Body of pancreas (tissue), 4 donors: ENCODE data around the gene EVX2. TPM values are rescaled to one million over a fixed set of nuclear protein-coding genes. Genes with fewer than 3 reads are reported as not detected.

ENCODE experiments used
- ATAC-seq: fragments of 150-250 bp; one replicate; pipeline ENCODE4 v1.9.1; 2016
- DNase-seq, 4 donors: peaks; one replicate each; pipeline ENCODE4 v3.0.0-alpha.2; 2019
- H3K27ac ChIP-seq, 4 donors: fragments of 200-600 bp; sonication (generic); 1 replicate in 3 of 4; 2 replicates in 1 of 4; pipeline versions ENCODE4 v1.5.1 to v1.6.1; 2016 to 2019; ENCODE audit warnings: mild to moderate bottlenecking in 1 of 4, mixed read lengths in 1 of 4, moderate library complexity in 1 of 4
- H3K27me3 ChIP-seq, 2 donors: fragments of 200-600 bp; sonication (generic); one replicate each; pipeline ENCODE4 v1.6.0; 2016; ENCODE audit warnings: mild to moderate bottlenecking in 1 of 2
- H3K36me3 ChIP-seq, 2 donors: fragments of 200-600 bp; sonication (generic); replicated peaks in 1 of 2; 2 replicates each; pipeline ENCODE4 v1.5.1; 2016; ENCODE audit warnings: low read depth in 2 of 2; ENCODE audit not compliant: insufficient read depth in 1 of 2
- H3K4me1 ChIP-seq: fragments of 200-600 bp; sonication (generic); one replicate; pipeline ENCODE4 v1.6.0; 2016
- H3K4me3 ChIP-seq, 2 donors: fragments of 200-600 bp; sonication (generic); 1 replicate in 1 of 2; 2 replicates in 1 of 2; pipeline ENCODE4 v1.5.1; 2016 to 2019
- H3K9me3 ChIP-seq, 3 donors: fragments of 200-600 bp; sonication (generic); 1 replicate in 2 of 3; 2 replicates in 1 of 3; pipeline ENCODE4 v1.5.1; 2016
- CTCF ChIP-seq, 7 experiments: fragments of 450-650 bp in 4 of 7; fragments of 200-600 bp in 3 of 7; sonication (generic) in 3 of 7; IDR thresholded peaks; one replicate each; pipeline ENCODE4 v1.5.1; 2016 to 2019; ENCODE audit warnings: antibody characterized with exemption in 7 of 7
- POLR2A ChIP-seq, 3 donors: fragments of 450-650 bp; IDR thresholded peaks; one replicate each; pipeline ENCODE4 v1.6.1; 2016; ENCODE audit warnings: antibody characterized with exemption in 3 of 3, mild to moderate bottlenecking in 2 of 3
- WGBS, 2 donors: methylation state at CpG; one replicate each; pipeline ENCODE4 v1.1.5; 2017; 5-methylcytosine and 5-hydroxymethylcytosine counted together
- intact Hi-C: fragments of 100-400 bp; cut with DNase I; formaldehyde crosslinking; loops from one replicate; pipeline ENCODE4 v1.15.1; 2023
- total RNA-seq, 2 donors: library from RNA; depleted of rRNA; stranded (reverse); fragments of >200 nt; gene quantifications; one replicate each; pipeline ENCODE4 v1.1.0, GENCODE V29; 2016

EVX2 gene
- total RNA-seq, 2 donors from 2014 or later: not detected

- H3K9me3 ChIP-seq: no peaks in the 10 kb centered on the region
- no peaks in the 10 kb centered on the region for H3K36me3 ChIP-seq
- TF ChIP-seq CTCF (IDR thresholded peaks at IDR 0.05) (no peak), POLR2A (IDR thresholded peaks at IDR 0.05) (no peak)
- DNase-seq (no peak), ATAC-seq (no peak)
- intact Hi-C loops: loop anchor here (5.0 to 10.0 kb wide), 2 partner anchors 515 to 687 kb away; no protein-coding TSS in a partner anchor
- WGBS, 2 donors: 13 to 14% methylated on average over 4 of the region's 4 CpGs
- peaks cover 17% of the 10 kb centered on the region for H3K4me1 ChIP-seq
- H3K4me3 ChIP-seq: no peak overlapping the region
- no peak overlapping the region for H3K27ac ChIP-seq
- peaks cover 0 to 62% of the 10 kb centered on the region in 2 donors for H3K27me3 ChIP-seq
Observed at GRCh38 chr2:176127774-176128072, 44.0 kb upstream of the EVX2 start.

- TF ChIP-seq CTCF (IDR thresholded peaks at IDR 0.05) (peak; percentile 54 to 99 (median 87)), POLR2A (IDR thresholded peaks at IDR 0.05) (no peak)
- H3K4me3 ChIP-seq: no peak overlapping the region
- ATAC-seq (no peak), DNase-seq (peak; percentile 70 to 80 (median 74))
- intact Hi-C loops: loop anchor here (5.0 to 10.0 kb wide), 2 partner anchors 515 to 688 kb away; no protein-coding TSS in a partner anchor
- no peaks in the 10 kb centered on the region for H3K9me3 ChIP-seq
- H3K4me1 ChIP-seq: peaks cover 23% of the 10 kb centered on the region
- no peaks in the 10 kb centered on the region for H3K36me3 ChIP-seq
- no peak overlapping the region for H3K27ac ChIP-seq
- WGBS, 2 donors: 1 to 3% methylated on average over 13 of the region's 13 CpGs
- peaks cover 0 to 62% of the 10 kb centered on the region in 2 donors for H3K27me3 ChIP-seq
Observed at GRCh38 chr2:176126929-176127773, 43.4 kb upstream of the EVX2 start.

GRCh38 chr2:176125772-176126054 lies 42.0 kb upstream of the EVX2 start:
- WGBS, 2 donors: 14 to 17% methylated on average over 6 of the region's 6 CpGs
- TF ChIP-seq POLR2A (IDR thresholded peaks at IDR 0.05): no peak
- TF ChIP-seq CTCF (IDR thresholded peaks at IDR 0.05): no peak
- Histone ChIP-seq H3K9me3 (no peaks in the 10 kb centered on the region), H3K4me3 (no peak overlapping the region), H3K36me3 (no peaks in the 10 kb centered on the region), H3K4me1 (peaks cover 24% of the 10 kb centered on the region), H3K27me3 (peaks cover 0 to 64% of the 10 kb centered on the region in 2 donors), H3K27ac (no peak overlapping the region)
- intact Hi-C loops: loop anchor here (5.0 to 10.0 kb wide), 2 partner anchors 517 to 689 kb away; no protein-coding TSS in a partner anchor
- DNase-seq (no peak), ATAC-seq (no peak)

- DNase-seq (no peak), ATAC-seq (no peak)
- H3K36me3 ChIP-seq: no peaks in the 10 kb centered on the region
- 11 to 21% methylated on average over 9 of the region's 9 CpGs for WGBS, 2 donors
- TF ChIP-seq CTCF (IDR thresholded peaks at IDR 0.05) (no peak), POLR2A (IDR thresholded peaks at IDR 0.05) (no peak)
- peaks cover 19% of the 10 kb centered on the region for H3K4me1 ChIP-seq
- no peak overlapping the region for H3K27ac ChIP-seq
- H3K4me3 ChIP-seq: no peak overlapping the region
- no peaks in the 10 kb centered on the region for H3K9me3 ChIP-seq
- peaks cover 0 to 64% of the 10 kb centered on the region in 2 donors for H3K27me3 ChIP-seq
- intact Hi-C loops: loop anchor here (5.0 to 10.0 kb wide), 2 partner anchors 517 to 690 kb away; no protein-coding TSS in a partner anchor
Observed at GRCh38 chr2:176124947-176125771, 41.4 kb upstream of the EVX2 start.
